ENCODE results near the gene NGF. TPM values are rescaled to one million over a fixed set of nuclear protein-coding genes. Genes with fewer than 3 reads are reported as not detected.

Gene NGF
- total RNA-seq, 3 donors from 2014 or later (not counting 1 experiment from before 2014, with no cell fraction given), result not detected

GRCh38 chr1:115323366-115324004 is 14.6 kb downstream of the NGF start:
- Histone ChIP-seq H3K4me3 (ENCODE audit: low read length) (no peak overlapping the region), H3K27ac (ENCODE audit: low read length) (no peak overlapping the region), H3K36me3 (ENCODE audit: control insufficient read depth, insufficient read depth, low read length) (no peaks in the 10 kb centered on the region), H3K27me3 (ENCODE audit: control insufficient read depth, insufficient read depth, low read length) (no peaks in the 10 kb centered on the region), H3K9me3 (ENCODE audit: control insufficient read depth, insufficient read depth, low read length) (no peaks in the 10 kb centered on the region), H3K4me1 (ENCODE audit: control insufficient read depth, insufficient read depth, low read length) (no peaks in the 10 kb centered on the region)
- DNase-seq, result no peak
- WGBS (ENCODE audit: insufficient coverage), result 66% methylated on average over 2 of the region's 2 CpGs
- H3K36me3 Mint-ChIP-seq, result no peaks in the 10 kb centered on the region
- no peak overlapping the region for H3K27ac Mint-ChIP-seq
- no peak overlapping the region for H3K4me3 Mint-ChIP-seq
- TF ChIP-seq, protein P1, sequence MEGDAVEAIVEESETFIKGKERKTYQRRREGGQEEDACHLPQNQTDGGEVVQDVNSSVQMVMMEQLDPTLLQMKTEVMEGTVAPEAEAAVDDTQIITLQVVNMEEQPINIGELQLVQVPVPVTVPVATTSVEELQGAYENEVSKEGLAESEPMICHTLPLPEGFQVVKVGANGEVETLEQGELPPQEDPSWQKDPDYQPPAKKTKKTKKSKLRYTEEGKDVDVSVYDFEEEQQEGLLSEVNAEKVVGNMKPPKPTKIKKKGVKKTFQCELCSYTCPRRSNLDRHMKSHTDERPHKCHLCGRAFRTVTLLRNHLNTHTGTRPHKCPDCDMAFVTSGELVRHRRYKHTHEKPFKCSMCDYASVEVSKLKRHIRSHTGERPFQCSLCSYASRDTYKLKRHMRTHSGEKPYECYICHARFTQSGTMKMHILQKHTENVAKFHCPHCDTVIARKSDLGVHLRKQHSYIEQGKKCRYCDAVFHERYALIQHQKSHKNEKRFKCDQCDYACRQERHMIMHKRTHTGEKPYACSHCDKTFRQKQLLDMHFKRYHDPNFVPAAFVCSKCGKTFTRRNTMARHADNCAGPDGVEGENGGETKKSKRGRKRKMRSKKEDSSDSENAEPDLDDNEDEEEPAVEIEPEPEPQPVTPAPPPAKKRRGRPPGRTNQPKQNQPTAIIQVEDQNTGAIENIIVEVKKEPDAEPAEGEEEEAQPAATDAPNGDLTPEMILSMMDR (IDR thresholded peaks at IDR 0.05), result no peak
- no peak for ATAC-seq
- H3K9me3 Mint-ChIP-seq, result no peaks in the 10 kb centered on the region
- intact Hi-C loops (cut with micrococcal nuclease), result no loop called here
- H3K4me1 Mint-ChIP-seq, result no peaks in the 10 kb centered on the region
- peaks cover 9% of the 10 kb centered on the region in 2 donors for H3K27me3 Mint-ChIP-seq (ENCODE audit: low read depth in 2 of 2)

DNA sequence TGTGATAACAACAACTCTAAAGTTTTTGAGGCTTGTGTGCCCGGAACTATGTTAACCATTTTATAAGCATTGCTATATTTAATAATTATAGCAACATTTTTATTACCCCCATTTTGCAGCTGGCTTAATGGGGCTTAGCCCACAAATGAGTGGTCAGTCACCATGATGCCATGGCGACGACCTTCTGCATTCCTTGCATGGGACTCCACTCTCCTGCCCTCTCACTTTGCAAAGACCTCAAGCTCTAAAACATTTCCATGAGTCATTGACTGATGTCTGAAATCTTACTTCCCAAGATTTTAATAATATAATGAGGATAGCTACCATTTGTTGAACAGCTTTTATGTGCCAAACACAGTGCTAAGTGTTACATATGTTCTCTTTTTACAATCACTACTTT is 15.4 kb downstream of the NGF start:
- no peak overlapping the region for H3K4me3 Mint-ChIP-seq
- H3K27ac ChIP-seq (ENCODE audit: low read length), result no peak overlapping the region

DNA sequence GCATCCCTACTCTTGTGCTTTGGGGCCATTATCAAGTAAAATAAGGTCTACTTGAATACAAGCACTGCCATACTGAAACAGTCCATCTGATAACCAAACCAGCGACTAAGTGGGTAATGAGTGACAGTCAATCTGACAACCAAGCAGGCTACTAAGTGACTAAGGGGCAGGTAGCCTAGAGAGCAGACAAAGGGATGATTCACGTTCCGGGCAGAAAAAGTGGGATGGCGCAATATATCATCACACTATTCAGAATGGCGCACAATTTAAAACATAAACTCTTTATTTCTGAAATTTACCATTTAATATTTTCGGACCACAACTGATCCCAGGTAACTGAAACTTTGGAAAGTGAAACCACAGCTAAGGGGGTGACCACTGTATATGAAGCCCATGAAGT is 17.7 kb downstream of the NGF start:
- no peak for ATAC-seq
- no peak for DNase-seq
- intact Hi-C loops (cut with micrococcal nuclease), result no loop called here
- Mint-ChIP-seq H3K4me3 (no peak overlapping the region), H3K9me3 (no peaks in the 10 kb centered on the region), H3K4me1 (no peaks in the 10 kb centered on the region), H3K36me3 (no peaks in the 10 kb centered on the region), H3K27ac (no peak overlapping the region), H3K27me3 (ENCODE audit: low read depth in 2 of 2) (peaks cover 3 to 7% of the 10 kb centered on the region in 2 donors)
- Histone ChIP-seq H3K9me3 (ENCODE audit: control insufficient read depth, insufficient read depth, low read length) (no peaks in the 10 kb centered on the region), H3K27ac (ENCODE audit: low read length) (no peak overlapping the region), H3K4me1 (ENCODE audit: control insufficient read depth, insufficient read depth, low read length) (no peaks in the 10 kb centered on the region), H3K36me3 (ENCODE audit: control insufficient read depth, insufficient read depth, low read length) (no peaks in the 10 kb centered on the region), H3K4me3 (ENCODE audit: low read length) (no peak overlapping the region), H3K27me3 (ENCODE audit: control insufficient read depth, insufficient read depth, low read length) (no peaks in the 10 kb centered on the region)
- TF ChIP-seq, protein P1 (IDR thresholded peaks at IDR 0.05), result no peak
- WGBS (ENCODE audit: insufficient coverage), result 94% methylated on average over 6 of the region's 6 CpGs

More for the DNA sequence above, 15.4 kb downstream of the NGF start:
- TF ChIP-seq, protein P1 (IDR thresholded peaks at IDR 0.05), result no peak
- Histone ChIP-seq H3K36me3 (ENCODE audit: control insufficient read depth, insufficient read depth, low read length) (no peaks in the 10 kb centered on the region), H3K4me3 (ENCODE audit: low read length) (no peak overlapping the region), H3K27me3 (ENCODE audit: control insufficient read depth, insufficient read depth, low read length) (no peaks in the 10 kb centered on the region), H3K4me1 (ENCODE audit: control insufficient read depth, insufficient read depth, low read length) (no peaks in the 10 kb centered on the region), H3K9me3 (ENCODE audit: control insufficient read depth, insufficient read depth, low read length) (no peaks in the 10 kb centered on the region)
- intact Hi-C loops (cut with micrococcal nuclease), result no loop called here
- Mint-ChIP-seq H3K27ac (no peak overlapping the region), H3K27me3 (ENCODE audit: low read depth in 2 of 2) (peaks cover 9 to 14% of the 10 kb centered on the region in 2 donors), H3K36me3 (no peaks in the 10 kb centered on the region), H3K9me3 (no peaks in the 10 kb centered on the region), H3K4me1 (no peaks in the 10 kb centered on the region)
- ATAC-seq (no peak), DNase-seq (no peak)
- 85% methylated on average over 2 of the region's 3 CpGs for WGBS (ENCODE audit: insufficient coverage)

- H3K27me3 Mint-ChIP-seq (ENCODE audit: low read depth in 2 of 2), result peaks cover 3 to 8% of the 10 kb centered on the region in 2 donors
- WGBS (ENCODE audit: insufficient coverage), result 63% methylated on average over 5 of the region's 5 CpGs
- Histone ChIP-seq H3K27me3 (ENCODE audit: control insufficient read depth, insufficient read depth, low read length) (no peaks in the 10 kb centered on the region), H3K27ac (ENCODE audit: low read length) (no peak overlapping the region), H3K4me1 (ENCODE audit: control insufficient read depth, insufficient read depth, low read length) (no peaks in the 10 kb centered on the region), H3K36me3 (ENCODE audit: control insufficient read depth, insufficient read depth, low read length) (no peaks in the 10 kb centered on the region), H3K4me3 (ENCODE audit: low read length) (no peak overlapping the region), H3K9me3 (ENCODE audit: control insufficient read depth, insufficient read depth, low read length) (no peaks in the 10 kb centered on the region)
- H3K36me3 Mint-ChIP-seq, result no peaks in the 10 kb centered on the region
- H3K4me1 Mint-ChIP-seq, result no peaks in the 10 kb centered on the region
- ATAC-seq (no peak), DNase-seq (no peak)
- H3K4me3 Mint-ChIP-seq, result no peak overlapping the region
- TF ChIP-seq, protein P1 (IDR thresholded peaks at IDR 0.05), result no peak
- H3K27ac Mint-ChIP-seq, result no peak overlapping the region
- intact Hi-C loops (cut with micrococcal nuclease), result no loop called here
- no peaks in the 10 kb centered on the region for H3K9me3 Mint-ChIP-seq
These were observed 18.3 kb downstream of the NGF start for GRCh38 chr1:115319706-115320105.
